Fibroblast of lung (primary cell): ENCODE data around the gene TSPAN9. TPM values are rescaled to one million over a fixed set of nuclear protein-coding genes. Genes with fewer than 3 reads are reported as not detected.

Experiments
- DNase-seq, 2 donors: peaks; one replicate each; pipeline versions ENCODE4 v3.0.0 to v3.0.0-alpha.2; 2010; ENCODE audit warnings: low read depth in 2 of 2
- H2AFZ ChIP-seq: 2 replicates; pipeline ENCODE4 v1.5.1; 2012; ENCODE audit warnings: low read length, control low read depth, inconsistent platforms
- H3K27ac ChIP-seq: 2 replicates; pipeline ENCODE4 v1.5.1; 2011; ENCODE audit warnings: low read length, control low read depth; ENCODE audit not compliant: insufficient read depth
- H3K27me3 ChIP-seq: 2 replicates; pipeline ENCODE4 v1.5.1; 2011; ENCODE audit warnings: mild to moderate bottlenecking, low read length; ENCODE audit not compliant: control insufficient read depth, insufficient read depth
- H3K36me3 ChIP-seq: 2 replicates; pipeline ENCODE4 v1.5.1; 2011; ENCODE audit warnings: low read length; ENCODE audit not compliant: control insufficient read depth, insufficient read depth
- H3K4me1 ChIP-seq: 2 replicates; pipeline ENCODE4 v1.5.1; 2011; ENCODE audit warnings: low read length; ENCODE audit not compliant: control insufficient read depth, insufficient read depth; ENCODE audit errors: extremely low read depth
- H3K4me2 ChIP-seq: 2 replicates; pipeline ENCODE4 v1.5.1; 2011; ENCODE audit warnings: low read length, control low read depth; ENCODE audit not compliant: insufficient read depth; ENCODE audit errors: extremely low read depth
- H3K4me3 ChIP-seq, 4 experiments: fragments of 200-600 bp in 1 of 4; sonication (generic) in 1 of 4; replicated peaks in 1 of 4; 2 replicates each; pipeline ENCODE4 v1.5.1; 2011 to 2016; ENCODE audit warnings: low read length in 4 of 4, low read depth in 3 of 4, mild to moderate bottlenecking in 3 of 4, control low read depth in 2 of 4, inconsistent platforms in 1 of 4, mixed read lengths in 1 of 4; ENCODE audit not compliant: insufficient read depth in 1 of 4; ENCODE audit errors: control extremely low read depth in 1 of 4
- H3K79me2 ChIP-seq: 2 replicates; pipeline ENCODE4 v1.5.1; 2012; ENCODE audit warnings: mild to moderate bottlenecking, low read length, inconsistent platforms; ENCODE audit not compliant: control insufficient read depth, insufficient read depth
- H3K9ac ChIP-seq: 2 replicates; pipeline ENCODE4 v1.5.1; 2011; ENCODE audit warnings: mild to moderate bottlenecking, low read length, control low read depth; ENCODE audit not compliant: insufficient read depth
- H3K9me3 ChIP-seq: 2 replicates; pipeline ENCODE4 v1.5.1; 2012; ENCODE audit warnings: low read depth, low read length; ENCODE audit not compliant: control insufficient read depth, insufficient read depth
- H4K20me1 ChIP-seq: 2 replicates; pipeline ENCODE4 v1.5.1; 2011; ENCODE audit warnings: low read length; ENCODE audit not compliant: control insufficient read depth, insufficient read depth; ENCODE audit errors: extremely low read depth
- EZH2 ChIP-seq: IDR thresholded peaks from 2 replicates; pipeline ENCODE4 v1.5.1; 2012; ENCODE audit warnings: low read length, control low read depth, mild to moderate bottlenecking; ENCODE audit errors: missing control alignments
- polyA plus RNA-seq, 2 donors: library from polyadenylated mRNA; depleted of rRNA in 1 of 2; stranded (reverse) in 1 of 2; unstranded in 1 of 2; fragments of >200 nt; gene quantifications; 2 replicates each; pipeline ENCODE4 v1.2.1, GENCODE V29; 2011 to 2012; ENCODE audit warnings: missing spikeins in 1 of 2
- total RNA-seq: library from RNA; depleted of rRNA; stranded (reverse); fragments of >200 nt; gene quantifications from 2 replicates; pipeline ENCODE4 v1.2.1, GENCODE V29; 2014
- TF ChIP-seq, protein P1 (sequence below), 2 donors: IDR thresholded peaks in 1 of 2; conservative IDR thresholded peaks in 1 of 2; 1 replicate in 1 of 2; 2 replicates in 1 of 2; pipeline ENCODE4 v1.5.1; 2011 to 2012; ENCODE audit warnings: low read length in 2 of 2, control low read depth in 1 of 2, inconsistent platforms in 1 of 2, low read depth in 1 of 2, mild to moderate bottlenecking in 1 of 2

The TSPAN9 gene
- total and polyA plus RNA-seq, 2 donors (not counting 1 experiment from before 2014, with no cell fraction given) = 31.1 to 35.2 TPM

DNA sequence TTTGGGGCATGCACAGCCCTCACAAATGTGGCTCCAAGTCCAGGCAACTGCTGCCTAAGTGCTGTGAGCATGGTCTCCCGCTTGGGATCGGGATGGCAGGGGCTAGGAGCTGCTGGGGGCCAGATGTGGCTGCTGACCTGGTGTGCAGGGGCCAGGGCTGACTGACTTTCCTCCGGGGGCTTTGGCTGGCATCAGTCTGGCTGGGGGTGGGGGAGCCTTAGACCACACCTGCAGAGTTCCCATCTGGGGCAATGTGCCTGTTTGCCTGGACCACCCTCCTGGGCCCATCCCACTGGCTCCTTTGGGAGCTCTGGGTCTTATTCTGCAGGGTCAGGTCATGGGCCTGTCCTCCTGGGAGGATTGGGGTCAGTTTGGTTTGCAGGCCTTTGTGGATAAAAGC, 90.5 kb downstream of the TSPAN9 start:
- no peak overlapping the region for H3K4me2 ChIP-seq
- no peak overlapping the region for H3K27ac ChIP-seq
- H3K4me3 ChIP-seq = no peak overlapping the region
- no peaks in the 10 kb centered on the region for H4K20me1 ChIP-seq
- H3K79me2 ChIP-seq = no peaks in the 10 kb centered on the region
- no peak for TF ChIP-seq EZH2
- TF ChIP-seq, protein P1, sequence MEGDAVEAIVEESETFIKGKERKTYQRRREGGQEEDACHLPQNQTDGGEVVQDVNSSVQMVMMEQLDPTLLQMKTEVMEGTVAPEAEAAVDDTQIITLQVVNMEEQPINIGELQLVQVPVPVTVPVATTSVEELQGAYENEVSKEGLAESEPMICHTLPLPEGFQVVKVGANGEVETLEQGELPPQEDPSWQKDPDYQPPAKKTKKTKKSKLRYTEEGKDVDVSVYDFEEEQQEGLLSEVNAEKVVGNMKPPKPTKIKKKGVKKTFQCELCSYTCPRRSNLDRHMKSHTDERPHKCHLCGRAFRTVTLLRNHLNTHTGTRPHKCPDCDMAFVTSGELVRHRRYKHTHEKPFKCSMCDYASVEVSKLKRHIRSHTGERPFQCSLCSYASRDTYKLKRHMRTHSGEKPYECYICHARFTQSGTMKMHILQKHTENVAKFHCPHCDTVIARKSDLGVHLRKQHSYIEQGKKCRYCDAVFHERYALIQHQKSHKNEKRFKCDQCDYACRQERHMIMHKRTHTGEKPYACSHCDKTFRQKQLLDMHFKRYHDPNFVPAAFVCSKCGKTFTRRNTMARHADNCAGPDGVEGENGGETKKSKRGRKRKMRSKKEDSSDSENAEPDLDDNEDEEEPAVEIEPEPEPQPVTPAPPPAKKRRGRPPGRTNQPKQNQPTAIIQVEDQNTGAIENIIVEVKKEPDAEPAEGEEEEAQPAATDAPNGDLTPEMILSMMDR (conservative IDR thresholded peaks at IDR 0.05 in 1 of 2, IDR thresholded peaks at IDR 0.05 in 1 of 2; ENCODE audit: low read depth in 1 of 2, low read length in 2 of 2) = no peak
- no peaks in the 10 kb centered on the region for H3K36me3 ChIP-seq
- no peak overlapping the region for H2AFZ ChIP-seq
- H3K9me3 ChIP-seq = no peaks in the 10 kb centered on the region
- DNase-seq = no peak
- no peak overlapping the region for H3K9ac ChIP-seq
- no peaks in the 10 kb centered on the region for H3K27me3 ChIP-seq
- H3K4me1 ChIP-seq = peaks cover 4% of the 10 kb centered on the region

DNA sequence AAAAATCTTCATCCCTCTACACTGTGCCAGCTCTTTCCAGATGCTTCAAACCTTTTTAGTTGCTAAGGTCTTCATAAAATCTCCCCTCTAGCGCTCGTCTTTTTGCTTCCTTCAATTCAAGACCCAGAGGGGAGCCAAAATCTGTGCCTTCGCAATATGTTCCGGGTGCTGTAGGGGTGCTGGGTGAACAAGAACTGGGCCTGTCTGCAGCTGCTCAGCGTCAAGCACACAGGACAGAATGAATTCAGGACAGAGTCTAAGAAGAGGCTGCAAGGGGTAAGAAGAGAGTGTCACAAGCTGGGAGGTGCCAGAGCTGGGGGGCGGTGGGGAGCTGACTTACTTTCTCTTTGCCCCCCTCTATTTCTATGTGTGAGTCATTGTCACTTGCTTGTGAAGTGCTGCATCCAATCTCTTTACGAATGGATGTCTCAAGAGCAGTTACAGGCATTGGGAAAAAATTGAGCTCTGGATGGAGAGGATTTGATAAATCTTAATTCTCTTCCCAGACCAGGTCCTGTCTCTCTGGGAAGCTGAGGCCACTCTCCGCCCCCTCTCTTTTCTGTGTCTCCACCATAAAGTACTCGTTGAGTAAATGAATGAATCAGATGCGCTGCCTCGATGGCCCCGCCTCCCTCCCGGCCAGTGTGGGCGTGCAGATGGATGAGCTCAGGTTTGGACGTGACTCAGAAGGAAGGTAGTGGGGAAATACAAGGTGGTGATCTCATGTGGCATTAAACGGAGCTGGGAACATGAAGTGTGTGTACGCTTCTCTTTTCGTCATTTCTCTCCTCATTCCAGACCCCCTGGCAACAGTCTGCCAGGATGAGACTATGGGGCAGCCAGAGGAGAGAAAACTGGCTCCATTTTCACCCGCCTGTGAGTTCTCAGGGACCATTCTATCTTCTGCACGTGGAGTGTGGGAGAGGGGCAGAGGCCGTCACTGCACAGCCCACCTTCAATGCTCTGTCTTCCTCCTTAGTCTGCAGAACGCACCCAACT, 91.3 kb downstream of the TSPAN9 start:
- H3K4me3 ChIP-seq = no peak overlapping the region
- no peaks in the 10 kb centered on the region for H4K20me1 ChIP-seq
- H3K27me3 ChIP-seq = no peaks in the 10 kb centered on the region
- H3K4me1 ChIP-seq = peaks cover 4% of the 10 kb centered on the region
- no peaks in the 10 kb centered on the region for H3K79me2 ChIP-seq
- TF ChIP-seq EZH2 = no peak
- TF ChIP-seq, protein P1 (conservative IDR thresholded peaks at IDR 0.05 in 1 of 2, IDR thresholded peaks at IDR 0.05 in 1 of 2; ENCODE audit: low read depth in 1 of 2, low read length in 2 of 2) = no peak
- no peaks in the 10 kb centered on the region for H3K36me3 ChIP-seq
- peak overlapping the region; percentile 56 for H3K4me2 ChIP-seq
- H3K9ac ChIP-seq = no peak overlapping the region
- no peaks in the 10 kb centered on the region for H3K9me3 ChIP-seq
- H3K27ac ChIP-seq = no peak overlapping the region
- no peak overlapping the region for H2AFZ ChIP-seq
- DNase-seq = peak; percentile 83 to 98

DNA sequence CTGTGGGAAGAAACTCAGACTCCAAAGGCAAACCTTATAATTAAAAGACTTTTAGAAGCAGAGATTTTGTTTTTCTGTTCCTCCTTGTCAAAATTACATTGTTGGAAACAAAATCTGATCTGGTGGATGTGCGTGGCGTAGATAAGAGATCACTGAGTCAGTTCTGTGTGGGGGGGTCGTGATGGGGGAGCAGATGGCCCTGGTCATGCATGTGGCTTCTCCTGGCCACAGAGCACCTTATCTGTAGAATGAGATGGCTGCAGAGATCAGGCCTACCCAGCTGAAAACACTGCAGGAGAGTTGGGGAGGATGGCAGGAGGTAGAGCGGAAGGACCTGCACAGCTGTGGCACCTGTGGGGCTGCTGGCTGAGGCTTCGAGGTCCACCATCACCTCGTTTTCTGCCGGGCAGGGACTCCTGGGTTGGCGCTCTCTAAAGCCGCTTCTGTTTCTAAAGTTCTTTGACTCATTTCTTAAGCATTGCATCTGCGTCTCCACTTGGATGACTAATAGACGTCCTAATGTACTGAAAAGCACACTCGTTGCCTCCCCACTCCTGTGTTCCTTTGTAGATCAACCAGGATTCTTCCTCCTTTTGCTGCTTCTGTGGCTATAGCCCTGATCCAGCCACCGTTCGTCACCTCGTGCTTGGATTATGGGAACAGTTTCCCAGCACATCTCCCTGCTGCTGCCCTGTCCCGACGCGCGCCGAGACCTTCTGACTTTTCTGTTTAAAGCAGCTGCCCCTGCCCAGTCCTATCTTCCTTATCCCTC, 93.4 kb downstream of the TSPAN9 start:
- Histone ChIP-seq H3K4me2 (peak overlapping the region; percentile 15), H3K27me3 (no peaks in the 10 kb centered on the region), H3K4me1 (peaks cover 4% of the 10 kb centered on the region), H3K36me3 (no peaks in the 10 kb centered on the region), H3K79me2 (no peaks in the 10 kb centered on the region), H2AFZ (no peak overlapping the region), H3K4me3 (no peak overlapping the region), H3K9ac (no peak overlapping the region), H3K9me3 (no peaks in the 10 kb centered on the region), H4K20me1 (no peaks in the 10 kb centered on the region), H3K27ac (peak overlapping the region; percentile 45)
- peak; percentile 88 to 96 for DNase-seq
- no peak for TF ChIP-seq EZH2
- TF ChIP-seq, protein P1 (conservative IDR thresholded peaks at IDR 0.05 in 1 of 2, IDR thresholded peaks at IDR 0.05 in 1 of 2; ENCODE audit: low read depth in 1 of 2, low read length in 2 of 2) = no peak
